ENCODE results near the gene POLA2. TPM values are rescaled to one million over a fixed set of nuclear protein-coding genes. Genes with fewer than 3 reads are reported as not detected.

Gene POLA2
- total RNA-seq, 1 donor from 2014 or later: 6.2 TPM

DNA sequence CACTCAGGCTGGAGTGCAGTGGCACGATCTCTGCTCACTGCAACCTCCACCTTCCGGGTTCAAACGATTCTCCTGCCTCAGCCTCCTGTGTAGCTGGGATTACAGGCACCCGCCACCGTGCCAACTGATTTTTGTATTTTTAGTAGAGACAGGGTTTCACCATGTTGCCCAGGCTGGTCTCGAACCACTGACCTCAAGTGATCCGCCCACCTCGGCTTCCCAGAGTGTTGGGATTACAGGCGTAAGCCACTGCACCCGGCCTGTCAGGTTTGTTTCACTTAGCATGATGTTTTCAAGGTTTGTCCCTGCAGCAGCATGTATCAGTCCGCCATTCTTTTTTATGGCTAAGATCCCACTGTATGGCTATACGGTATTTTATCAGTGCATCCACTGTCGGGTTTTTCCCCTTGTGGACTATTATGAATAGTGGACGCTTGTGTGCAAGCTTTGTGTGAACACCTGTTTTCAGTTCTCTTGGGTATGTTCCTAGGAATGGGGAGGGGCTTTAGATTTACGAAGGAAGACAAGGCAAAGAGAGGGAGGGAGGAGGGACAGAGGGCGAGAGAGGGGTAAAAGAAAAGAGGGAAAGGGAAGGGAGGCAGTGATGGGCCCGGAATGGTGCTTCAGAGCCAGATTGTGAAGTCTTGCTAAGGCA is 39.0 kb downstream of the POLA2 start:
- Mint-ChIP-seq H3K9me3 (ENCODE audit: low read depth) (no peaks in the 10 kb centered on the region), H3K4me3 (ENCODE audit: unreplicated experiment) (no peak overlapping the region), H3K27me3 (ENCODE audit: low read depth) (no peaks in the 10 kb centered on the region), H3K27ac (ENCODE audit: unreplicated experiment) (no peak overlapping the region), H3K4me1 (ENCODE audit: low read depth) (peaks cover 52% of the 10 kb centered on the region), H3K36me3 (ENCODE audit: low read depth) (peaks cover 3% of the 10 kb centered on the region)
- no peak for TF ChIP-seq CTCF (IDR thresholded peaks at IDR 0.05)
- DNase-seq (ENCODE audit: low spot score): peak; percentile 38

DNA sequence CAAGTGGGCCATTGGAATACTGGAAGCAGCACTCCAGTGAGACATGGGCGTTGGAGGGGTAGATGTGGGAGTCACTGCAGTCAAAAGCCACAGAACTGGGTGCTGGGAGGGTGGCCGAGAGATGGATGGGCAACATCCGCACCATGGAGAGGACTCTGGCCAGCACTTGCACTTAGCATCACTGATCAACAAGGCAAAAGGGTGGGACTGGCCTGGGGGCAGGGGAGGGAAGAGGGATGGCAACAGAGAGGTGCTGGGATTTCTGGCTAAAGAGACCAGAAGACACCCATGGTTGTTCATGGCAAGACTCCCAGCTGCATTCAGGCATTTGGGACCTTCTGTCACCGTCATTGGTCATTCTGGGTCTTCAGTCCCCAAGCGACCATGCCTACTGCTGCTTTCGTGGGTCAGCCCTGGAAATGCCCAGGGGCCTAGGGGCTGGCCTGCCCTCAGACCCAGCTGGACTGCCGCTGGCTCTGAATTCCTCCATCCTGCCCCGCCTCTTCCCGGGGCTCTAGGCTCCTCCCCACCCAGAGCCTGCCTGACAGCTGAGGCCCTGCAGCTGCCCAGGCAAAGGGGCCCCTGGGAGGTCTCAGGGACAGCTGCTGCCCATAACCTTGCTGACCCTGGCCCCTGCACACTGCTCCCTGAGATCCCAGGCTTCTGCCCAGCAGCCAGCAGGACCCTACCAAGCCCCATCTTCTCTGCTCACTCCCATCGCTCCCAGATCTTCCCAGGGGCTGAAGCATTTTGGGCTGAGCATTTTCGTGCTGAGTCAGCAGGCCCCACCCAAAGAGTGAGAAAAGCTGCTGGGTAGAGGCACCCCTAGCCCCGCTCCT is 39.9 kb downstream of the POLA2 start:
- no peaks in the 10 kb centered on the region for H3K36me3 Mint-ChIP-seq (ENCODE audit: low read depth)
- DNase-seq (ENCODE audit: low spot score): no peak

DNA sequence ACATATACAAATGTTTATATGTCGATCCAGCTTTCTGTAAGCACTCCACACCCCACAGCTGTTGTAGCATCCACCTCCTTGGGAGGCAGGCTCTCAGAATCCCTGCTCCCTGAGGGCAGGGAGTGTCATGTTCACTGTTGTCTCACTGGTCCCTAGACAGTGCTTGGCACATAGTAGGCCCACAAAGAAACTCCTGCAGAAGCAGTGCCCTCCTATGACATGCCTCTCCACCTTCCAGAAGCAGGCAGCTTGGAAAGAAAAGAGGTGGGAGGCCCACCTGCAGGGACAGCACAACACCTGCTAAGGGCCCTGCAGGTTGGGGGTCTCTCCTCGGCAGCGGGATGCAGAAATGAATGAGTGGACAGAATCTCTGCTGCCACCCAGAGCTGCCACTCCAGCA is 41.8 kb downstream of the POLA2 start:
- Mint-ChIP-seq H3K9me3 (ENCODE audit: low read depth) (no peaks in the 10 kb centered on the region), H3K4me3 (ENCODE audit: unreplicated experiment) (no peak overlapping the region), H3K27me3 (ENCODE audit: low read depth) (no peaks in the 10 kb centered on the region), H3K27ac (ENCODE audit: unreplicated experiment) (no peak overlapping the region), H3K4me1 (ENCODE audit: low read depth) (peaks cover 48% of the 10 kb centered on the region), H3K36me3 (ENCODE audit: low read depth) (no peaks in the 10 kb centered on the region)
- DNase-seq (ENCODE audit: low spot score): no peak
- TF ChIP-seq CTCF (IDR thresholded peaks at IDR 0.05): no peak

More for the DNA sequence above, 39.9 kb downstream of the POLA2 start:
- H3K9me3 Mint-ChIP-seq (ENCODE audit: low read depth): no peaks in the 10 kb centered on the region
- peaks cover 56% of the 10 kb centered on the region for H3K4me1 Mint-ChIP-seq (ENCODE audit: low read depth)
- H3K27me3 Mint-ChIP-seq (ENCODE audit: low read depth): no peaks in the 10 kb centered on the region
- TF ChIP-seq CTCF (IDR thresholded peaks at IDR 0.05): no peak
- H3K27ac Mint-ChIP-seq (ENCODE audit: unreplicated experiment): peak overlapping the region; percentile 73
- H3K4me3 Mint-ChIP-seq (ENCODE audit: unreplicated experiment): no peak overlapping the region

- H3K36me3 Mint-ChIP-seq (ENCODE audit: low read depth): no peaks in the 10 kb centered on the region
- H3K4me1 Mint-ChIP-seq (ENCODE audit: low read depth): peaks cover 47% of the 10 kb centered on the region
- H3K4me3 Mint-ChIP-seq (ENCODE audit: unreplicated experiment): no peak overlapping the region
- TF ChIP-seq CTCF (IDR thresholded peaks at IDR 0.05): no peak
- H3K27me3 Mint-ChIP-seq (ENCODE audit: low read depth): no peaks in the 10 kb centered on the region
- no peaks in the 10 kb centered on the region for H3K9me3 Mint-ChIP-seq (ENCODE audit: low read depth)
- no peak for DNase-seq (ENCODE audit: low spot score)
- no peak overlapping the region for H3K27ac Mint-ChIP-seq (ENCODE audit: unreplicated experiment)
Observed at GRCh38 chr11:65304110-65304509, 42.3 kb downstream of the POLA2 start.

- Mint-ChIP-seq H3K36me3 (ENCODE audit: low read depth) (no peaks in the 10 kb centered on the region), H3K27ac (ENCODE audit: unreplicated experiment) (no peak overlapping the region), H3K4me3 (ENCODE audit: unreplicated experiment) (no peak overlapping the region), H3K27me3 (ENCODE audit: low read depth) (no peaks in the 10 kb centered on the region), H3K4me1 (ENCODE audit: low read depth) (peaks cover 46% of the 10 kb centered on the region), H3K9me3 (ENCODE audit: low read depth) (no peaks in the 10 kb centered on the region)
- no peak for TF ChIP-seq CTCF (IDR thresholded peaks at IDR 0.05)
- no peak for DNase-seq (ENCODE audit: low spot score)
Observed at GRCh38 chr11:65304613-65305012, 42.9 kb downstream of the POLA2 start.
